GM10248 (cell line): ENCODE measurements around the gene WDR77.

Experiments used
- CTCF ChIA-PET: fragments of 300-600 bp; sonication (Branson Sonifier 250); formaldehyde crosslinking; extraction: SDS; loops from one replicate; lab custom pipeline; 2021; ENCODE audit warnings: antibody characterized with exemption; lab: Yijun Ruan, JAX
- POLR2A ChIA-PET: fragments of 350-650 bp; sonication (Branson Sonifier 250); formaldehyde crosslinking; extraction: SDS; loops from one replicate; lab custom pipeline; 2020; ENCODE audit warnings: antibody characterized with exemption; lab: Yijun Ruan, JAX
- DNase-seq: peaks from one replicate; pipeline ENCODE4 v3.0.0; 2012; ENCODE audit errors: extremely low spot score
- CTCF ChIP-seq: IDR thresholded peaks from 2 replicates; pipeline ENCODE4 v1.5.1; 2012; ENCODE audit warnings: mild to moderate bottlenecking, low read depth; ENCODE audit errors: extremely low read depth, missing control alignments, control extremely low read depth

The WDR77 gene

GRCh38 chr1:111467865-111468716, 19.0 kb upstream of the WDR77 start:
- DNase-seq, result no peak
- ChIA-PET CTCF (interaction anchor here (1.3 to 1.7 kb wide), 2 partner anchors 13 to 68 kb away, joined by 3 to 8 read pairs; no protein-coding TSS in a partner anchor), POLR2A (no interaction called here)
- TF ChIP-seq CTCF, result no peak

- TF ChIP-seq CTCF, result no peak
- CTCF ChIA-PET, result interaction anchor here (0.7 to 1.6 kb wide), 4 partner anchors 14 to 41 kb away, joined by 3 read pairs; no protein-coding TSS in a partner anchor
- no peak for DNase-seq
- POLR2A ChIA-PET, result no interaction called here
Measured at GRCh38 chr1:111466480-111466879, 17.4 kb upstream of the WDR77 start.

- DNase-seq, result no peak
- POLR2A ChIA-PET, result no interaction called here
- CTCF ChIA-PET, result interaction anchor here (0.9 to 1.6 kb wide), 3 partner anchors 16 to 42 kb away, joined by 3 read pairs; no protein-coding TSS in a partner anchor
- TF ChIP-seq CTCF, result no peak
Measured at GRCh38 chr1:111465754-111466153, 16.7 kb upstream of the WDR77 start.

- no peak for DNase-seq
- TF ChIP-seq CTCF, result no peak
- CTCF ChIA-PET, result interaction anchor here (0.9 to 2.8 kb wide), 6 partner anchors 15 to 307 kb away, joined by 3 to 11 read pairs (median 4); no protein-coding TSS in a partner anchor
- POLR2A ChIA-PET, result no interaction called here
Measured at GRCh38 chr1:111463029-111463683, 14.1 kb upstream of the WDR77 start.

- no peak for DNase-seq
- POLR2A ChIA-PET, result no interaction called here
- CTCF ChIA-PET, result interaction anchor here (1.0 to 2.8 kb wide), 5 partner anchors 20 to 307 kb away, joined by 3 to 11 read pairs (median 4); no protein-coding TSS in a partner anchor
- TF ChIP-seq CTCF, result no peak
Measured at GRCh38 chr1:111462370-111463028, 13.4 kb upstream of the WDR77 start.

GRCh38 chr1:111461765-111462164, 12.7 kb upstream of the WDR77 start:
- POLR2A ChIA-PET, result interaction anchor here (0.7 kb wide), 1 partner anchor 217 kb away, joined by 5 read pairs; no protein-coding TSS in a partner anchor
- TF ChIP-seq CTCF, result no peak
- DNase-seq, result no peak
- CTCF ChIA-PET, result interaction anchor here (1.0 to 2.8 kb wide), 5 partner anchors 21 to 308 kb away, joined by 3 to 11 read pairs (median 4); no protein-coding TSS in a partner anchor
